GM06990 (cell line): ENCODE results near the gene MALRD1.

ENCODE experiments used
- DNase-seq: peaks from one replicate; pipeline ENCODE4 v3.0.0-alpha.2; 2011; ENCODE audit not compliant: insufficient read length; ENCODE audit errors: extremely low read depth
- H3K27me3 ChIP-seq: replicated peaks from 2 replicates; pipeline ENCODE4 v1.6.0; 2011; ENCODE audit warnings: low read length; ENCODE audit not compliant: control insufficient read depth, insufficient read depth
- H3K36me3 ChIP-seq: 2 replicates; pipeline ENCODE4 v1.5.1; 2011; ENCODE audit warnings: low read length; ENCODE audit not compliant: control insufficient read depth, insufficient read depth
- H3K4me3 ChIP-seq: replicated peaks from 2 replicates; pipeline ENCODE4 v1.5.1; 2011; ENCODE audit warnings: low read depth, mild to moderate bottlenecking, control low read depth, low read length
- TF ChIP-seq, protein P1 (sequence below): IDR thresholded peaks from 2 replicates; pipeline ENCODE4 v1.5.1; 2011; ENCODE audit warnings: low read length, control low read depth, mild to moderate bottlenecking, inconsistent platforms; ENCODE audit not compliant: insufficient read depth, poor library complexity, severe bottlenecking

Gene MALRD1

DNA sequence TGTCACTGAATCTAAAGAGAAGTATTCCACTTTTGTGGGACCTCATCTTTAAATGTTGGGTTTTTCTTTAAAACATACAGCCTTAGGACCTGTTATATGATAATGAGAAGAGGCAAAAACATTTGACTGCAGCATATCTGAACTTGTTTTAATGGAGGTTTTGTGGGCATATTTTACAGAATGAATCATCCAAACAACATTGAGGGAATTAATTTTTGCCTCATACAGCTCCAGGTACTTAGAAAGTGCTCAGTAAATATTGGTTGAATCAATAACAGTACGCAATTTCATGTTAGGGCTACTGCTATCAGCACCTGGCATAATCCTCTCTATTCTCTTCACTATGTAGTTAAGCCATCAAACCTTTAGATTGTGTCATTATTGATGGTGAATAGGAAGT lies 115.9 kb downstream of the MALRD1 start:
- H3K36me3 ChIP-seq, result no peaks in the 10 kb centered on the region
- TF ChIP-seq, protein P1, sequence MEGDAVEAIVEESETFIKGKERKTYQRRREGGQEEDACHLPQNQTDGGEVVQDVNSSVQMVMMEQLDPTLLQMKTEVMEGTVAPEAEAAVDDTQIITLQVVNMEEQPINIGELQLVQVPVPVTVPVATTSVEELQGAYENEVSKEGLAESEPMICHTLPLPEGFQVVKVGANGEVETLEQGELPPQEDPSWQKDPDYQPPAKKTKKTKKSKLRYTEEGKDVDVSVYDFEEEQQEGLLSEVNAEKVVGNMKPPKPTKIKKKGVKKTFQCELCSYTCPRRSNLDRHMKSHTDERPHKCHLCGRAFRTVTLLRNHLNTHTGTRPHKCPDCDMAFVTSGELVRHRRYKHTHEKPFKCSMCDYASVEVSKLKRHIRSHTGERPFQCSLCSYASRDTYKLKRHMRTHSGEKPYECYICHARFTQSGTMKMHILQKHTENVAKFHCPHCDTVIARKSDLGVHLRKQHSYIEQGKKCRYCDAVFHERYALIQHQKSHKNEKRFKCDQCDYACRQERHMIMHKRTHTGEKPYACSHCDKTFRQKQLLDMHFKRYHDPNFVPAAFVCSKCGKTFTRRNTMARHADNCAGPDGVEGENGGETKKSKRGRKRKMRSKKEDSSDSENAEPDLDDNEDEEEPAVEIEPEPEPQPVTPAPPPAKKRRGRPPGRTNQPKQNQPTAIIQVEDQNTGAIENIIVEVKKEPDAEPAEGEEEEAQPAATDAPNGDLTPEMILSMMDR, result no peak
- H3K4me3 ChIP-seq, result no peak overlapping the region
- no peak for DNase-seq
- no peaks in the 10 kb centered on the region for H3K27me3 ChIP-seq

DNA sequence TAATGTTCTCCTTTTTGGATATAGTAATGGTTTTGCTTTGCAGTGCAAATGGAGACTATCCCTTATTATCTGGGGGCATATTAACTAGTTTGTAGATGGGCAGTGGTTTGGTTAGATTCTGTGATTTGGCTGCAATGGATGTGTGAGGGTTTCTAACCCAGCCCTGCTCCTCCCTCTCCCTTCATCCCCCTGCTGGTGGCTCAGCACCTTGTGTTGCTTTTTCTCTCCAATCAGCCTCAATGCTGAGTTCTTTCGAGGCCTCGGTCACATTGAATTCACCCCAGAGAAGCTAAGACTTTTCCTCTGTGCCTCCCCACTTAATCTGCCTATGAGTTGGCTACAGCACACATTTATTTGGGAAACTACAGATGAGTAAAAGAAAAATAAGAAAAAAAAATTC lies 120.0 kb downstream of the MALRD1 start:
- H3K4me3 ChIP-seq, result no peak overlapping the region
- H3K27me3 ChIP-seq, result no peaks in the 10 kb centered on the region
- H3K36me3 ChIP-seq, result no peaks in the 10 kb centered on the region
- DNase-seq, result no peak
- TF ChIP-seq, protein P1, result no peak

DNA sequence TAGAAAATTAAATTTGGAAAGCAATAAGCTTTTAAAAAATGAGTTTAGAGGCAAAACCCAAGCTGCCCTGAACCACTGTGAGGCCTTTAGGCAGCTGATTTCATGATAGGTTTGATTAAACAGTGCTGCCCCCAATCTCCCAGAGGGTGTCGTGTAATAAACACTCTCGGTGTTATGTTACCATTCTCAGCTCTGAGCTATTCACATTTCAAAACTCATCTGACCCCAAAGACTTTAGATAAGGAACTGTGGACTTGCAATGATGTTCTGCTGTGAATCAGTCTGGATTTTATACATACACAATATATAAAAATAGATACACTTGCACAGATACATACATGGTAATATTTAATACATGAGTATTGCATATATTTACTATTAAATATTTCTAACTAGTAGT lies 120.4 kb downstream of the MALRD1 start:
- H3K4me3 ChIP-seq, result no peak overlapping the region
- no peaks in the 10 kb centered on the region for H3K36me3 ChIP-seq
- no peaks in the 10 kb centered on the region for H3K27me3 ChIP-seq
- TF ChIP-seq, protein P1, result no peak
- no peak for DNase-seq

DNA sequence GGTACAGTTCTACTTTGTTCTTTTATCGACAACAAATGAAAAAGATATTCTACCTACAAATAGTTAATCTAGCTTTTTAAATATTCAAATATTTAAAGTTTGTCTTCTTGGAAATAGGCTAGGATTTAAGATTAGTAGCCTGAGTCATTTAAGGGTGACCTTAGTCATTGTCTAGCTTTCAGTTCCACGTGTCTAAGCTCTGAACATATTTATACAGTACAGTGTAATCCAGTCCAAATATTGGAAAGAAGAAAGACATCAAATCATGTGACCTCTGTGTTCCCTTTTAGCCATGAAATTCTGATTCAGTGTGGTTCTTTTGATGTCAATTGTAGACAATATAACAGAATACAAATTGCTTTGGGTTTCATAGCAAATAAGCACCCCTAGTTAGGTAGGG lies 121.1 kb downstream of the MALRD1 start:
- no peak for DNase-seq
- H3K27me3 ChIP-seq, result no peaks in the 10 kb centered on the region
- H3K4me3 ChIP-seq, result no peak overlapping the region
- TF ChIP-seq, protein P1, result no peak
- H3K36me3 ChIP-seq, result no peaks in the 10 kb centered on the region

GRCh38 chr10:19178675-19179074 lies 130.1 kb downstream of the MALRD1 start:
- Histone ChIP-seq H3K27me3 (no peaks in the 10 kb centered on the region), H3K36me3 (no peaks in the 10 kb centered on the region), H3K4me3 (no peak overlapping the region)
- TF ChIP-seq, protein P1, result no peak
- no peak for DNase-seq

DNA sequence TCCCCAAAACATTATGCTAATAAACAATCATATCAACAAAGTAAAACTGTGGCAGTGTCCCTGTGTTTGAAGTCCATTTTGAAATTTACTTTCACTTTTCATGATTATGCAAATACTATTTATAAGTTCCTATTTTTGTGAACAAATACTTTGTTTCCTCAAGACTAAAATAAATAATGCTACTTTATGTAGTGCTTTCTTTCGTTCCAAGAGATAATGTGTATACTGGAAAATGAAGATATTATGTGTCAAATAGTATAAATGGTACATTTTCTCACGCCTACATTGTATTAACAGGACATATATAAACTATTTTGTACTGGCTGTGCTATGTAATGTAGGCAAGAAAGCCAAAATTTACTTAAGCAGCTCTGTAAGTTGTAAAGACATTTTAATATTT lies 136.3 kb downstream of the MALRD1 start:
- H3K27me3 ChIP-seq, result no peaks in the 10 kb centered on the region
- DNase-seq, result no peak
- no peak overlapping the region for H3K4me3 ChIP-seq
- no peaks in the 10 kb centered on the region for H3K36me3 ChIP-seq
- TF ChIP-seq, protein P1, result no peak
